IPS DF 4.7 (cell line): Measurements from ENCODE around the gene LAMA3.

Experiments used
- DNase-seq: peaks from one replicate; pipeline ENCODE4 v3.0.0-alpha.2; 2013; ENCODE audit warnings: low spot score; ENCODE audit errors: extremely low read depth

The LAMA3 gene

DNA sequence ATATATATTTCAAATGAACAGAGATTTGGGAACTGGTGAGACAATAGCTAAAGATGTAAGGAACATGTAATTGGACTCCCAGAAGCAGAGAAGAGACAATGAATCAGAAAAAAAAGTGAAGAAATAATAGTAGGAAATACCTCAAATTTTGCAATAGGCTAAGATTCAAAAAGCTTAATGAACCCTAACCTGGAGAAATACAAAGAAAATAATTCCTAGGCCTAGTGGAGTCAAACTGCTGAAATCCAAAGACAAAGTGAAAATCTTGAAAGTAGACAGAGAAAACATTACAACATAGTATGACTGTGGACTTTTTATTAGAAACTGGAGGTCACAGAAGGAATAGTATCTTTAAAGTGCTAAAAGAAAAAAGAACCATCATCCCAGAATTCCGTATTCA lies 76.7 kb downstream of the LAMA3 start:
- no peak for DNase-seq

DNA sequence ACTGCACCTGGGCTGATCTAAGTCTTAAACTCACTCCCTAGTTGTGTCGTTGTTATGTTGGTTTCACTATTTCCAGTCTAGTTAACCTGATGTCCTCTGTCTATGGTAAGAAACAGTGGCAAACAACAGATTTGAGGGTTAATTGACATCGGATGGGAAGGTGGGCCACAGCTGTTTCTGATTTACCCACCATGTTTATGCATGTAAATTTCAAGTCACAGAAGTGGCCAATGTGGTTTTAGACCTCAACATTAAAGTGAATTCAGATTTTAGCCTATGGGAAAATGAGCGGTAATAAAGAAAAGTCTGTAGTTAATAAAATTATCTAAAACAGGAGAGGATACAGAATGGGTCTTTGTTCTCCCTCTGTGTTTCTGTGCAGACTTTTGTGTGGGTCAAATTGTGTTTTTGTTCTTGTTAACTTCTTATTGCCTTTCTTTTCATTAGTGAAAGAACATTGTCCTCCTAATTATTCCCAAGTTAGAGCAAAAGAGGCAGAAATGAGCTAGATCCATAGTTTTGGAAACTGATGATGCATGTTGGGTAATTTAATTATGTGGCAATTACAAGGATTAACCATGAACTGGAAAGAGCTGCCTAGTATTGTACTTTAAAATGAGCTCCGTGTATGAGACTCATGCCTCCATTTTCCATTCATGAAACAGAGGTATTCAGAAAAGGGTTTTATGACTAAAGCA lies 83.2 kb downstream of the LAMA3 start:
- DNase-seq = no peak

DNA sequence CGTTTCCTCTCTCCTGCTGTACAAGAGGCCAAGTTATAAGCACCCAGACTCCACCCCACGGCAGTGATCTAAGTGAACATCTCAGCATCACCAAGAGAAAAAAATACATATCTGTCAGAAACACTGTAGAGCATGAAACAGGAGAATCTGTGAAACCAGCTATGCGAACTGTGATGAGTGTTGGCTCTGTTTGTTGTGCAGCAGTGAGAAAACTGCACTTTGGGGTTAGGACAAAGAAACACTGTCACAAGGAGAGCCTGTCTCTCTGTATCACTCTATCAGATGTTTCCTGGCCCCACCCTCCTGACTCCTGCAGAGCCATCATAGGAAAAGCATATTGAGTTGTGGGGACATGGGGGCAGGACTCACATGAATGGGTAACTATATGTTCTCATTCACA lies 87.1 kb downstream of the LAMA3 start:
- DNase-seq = no peak

DNA sequence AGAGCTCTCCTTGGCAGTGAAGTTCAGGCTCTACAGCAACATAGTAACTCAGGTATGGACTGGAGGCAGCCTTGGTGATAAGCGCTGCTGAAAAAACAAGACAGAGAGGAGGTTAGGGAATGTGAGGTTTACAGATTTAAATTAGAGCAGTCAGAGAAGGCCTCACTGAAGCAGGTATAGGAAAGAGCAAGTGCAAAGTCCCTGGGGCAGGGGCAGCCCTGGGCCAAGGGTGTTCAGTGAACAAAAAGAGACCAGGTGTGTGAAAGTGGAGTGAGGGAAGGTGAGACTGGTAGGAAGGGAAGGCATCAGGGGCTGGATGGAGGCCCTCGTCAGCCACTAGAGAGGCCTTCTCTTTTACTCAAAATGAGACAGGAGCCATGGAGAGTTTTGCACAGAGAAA lies 89.6 kb downstream of the LAMA3 start:
- DNase-seq = no peak

DNA sequence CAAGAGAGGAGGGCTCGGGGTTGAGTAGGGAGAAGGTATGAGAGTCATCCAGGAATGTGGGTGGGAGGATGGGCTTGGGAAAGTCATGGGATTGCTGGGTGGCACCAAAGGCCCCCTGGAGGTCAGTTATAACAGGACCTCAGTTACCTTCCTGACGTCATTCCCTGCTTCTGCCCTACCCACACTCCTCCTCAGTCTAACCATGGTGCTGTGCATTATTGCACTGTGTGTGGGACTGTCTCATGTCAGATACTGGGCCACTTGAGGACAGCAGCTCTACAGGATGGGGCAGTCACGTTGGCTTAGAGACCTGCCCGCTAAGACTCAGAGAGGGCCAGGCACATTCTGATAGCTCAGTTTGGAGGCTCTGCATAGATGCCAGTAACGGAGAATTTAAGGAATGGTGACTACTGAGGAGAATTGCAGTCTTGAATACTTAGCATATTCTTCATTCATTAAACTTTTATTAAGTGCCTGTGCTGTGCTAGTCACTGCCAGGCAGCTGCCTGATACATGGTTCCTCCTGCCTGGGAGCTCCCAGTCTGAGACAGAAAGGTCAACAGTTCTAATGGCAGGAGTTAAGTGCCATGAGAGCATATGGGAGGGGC lies 90.5 kb downstream of the LAMA3 start:
- DNase-seq = no peak

DNA sequence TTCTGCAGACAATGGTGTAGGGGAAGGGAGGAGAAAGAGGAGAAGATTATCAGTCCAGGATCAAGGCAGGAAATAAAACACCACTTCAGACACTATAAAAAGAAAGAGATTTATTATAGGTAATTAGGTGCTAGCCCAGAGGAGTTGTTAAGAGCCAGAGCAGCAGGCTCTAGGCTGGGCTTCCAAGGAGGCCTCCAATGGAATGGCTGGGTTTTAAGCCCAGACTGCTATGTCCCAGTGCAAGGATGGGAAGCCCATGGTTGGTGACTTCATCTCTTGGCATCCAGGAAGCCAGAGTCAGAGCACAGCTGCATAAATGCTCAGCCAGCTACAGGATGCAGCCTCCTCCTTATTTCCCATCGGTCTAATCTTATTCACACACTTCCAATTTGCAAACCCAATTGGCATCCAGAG lies 95.6 kb downstream of the LAMA3 start:
- DNase-seq = no peak

DNA sequence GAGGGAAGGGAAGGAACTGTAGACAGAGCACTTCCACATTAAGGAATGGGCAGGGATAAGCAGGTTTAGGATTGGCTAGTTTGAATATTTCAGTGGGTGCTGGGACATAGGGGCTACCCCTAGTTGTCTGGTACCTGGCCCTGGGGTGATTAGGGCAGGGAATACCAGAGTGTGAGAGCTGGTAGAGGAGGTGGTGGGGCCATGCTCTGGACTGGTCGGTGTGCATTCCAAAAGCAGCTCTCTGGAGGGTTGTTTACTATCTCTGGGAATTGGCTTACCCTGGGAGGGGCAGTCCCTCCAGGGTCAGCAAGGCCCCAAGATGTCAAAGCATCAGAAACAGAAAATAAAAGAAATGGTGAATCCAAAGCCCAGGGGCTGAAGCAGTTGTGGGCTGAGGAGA lies 103.8 kb downstream of the LAMA3 start:
- no peak for DNase-seq

DNA sequence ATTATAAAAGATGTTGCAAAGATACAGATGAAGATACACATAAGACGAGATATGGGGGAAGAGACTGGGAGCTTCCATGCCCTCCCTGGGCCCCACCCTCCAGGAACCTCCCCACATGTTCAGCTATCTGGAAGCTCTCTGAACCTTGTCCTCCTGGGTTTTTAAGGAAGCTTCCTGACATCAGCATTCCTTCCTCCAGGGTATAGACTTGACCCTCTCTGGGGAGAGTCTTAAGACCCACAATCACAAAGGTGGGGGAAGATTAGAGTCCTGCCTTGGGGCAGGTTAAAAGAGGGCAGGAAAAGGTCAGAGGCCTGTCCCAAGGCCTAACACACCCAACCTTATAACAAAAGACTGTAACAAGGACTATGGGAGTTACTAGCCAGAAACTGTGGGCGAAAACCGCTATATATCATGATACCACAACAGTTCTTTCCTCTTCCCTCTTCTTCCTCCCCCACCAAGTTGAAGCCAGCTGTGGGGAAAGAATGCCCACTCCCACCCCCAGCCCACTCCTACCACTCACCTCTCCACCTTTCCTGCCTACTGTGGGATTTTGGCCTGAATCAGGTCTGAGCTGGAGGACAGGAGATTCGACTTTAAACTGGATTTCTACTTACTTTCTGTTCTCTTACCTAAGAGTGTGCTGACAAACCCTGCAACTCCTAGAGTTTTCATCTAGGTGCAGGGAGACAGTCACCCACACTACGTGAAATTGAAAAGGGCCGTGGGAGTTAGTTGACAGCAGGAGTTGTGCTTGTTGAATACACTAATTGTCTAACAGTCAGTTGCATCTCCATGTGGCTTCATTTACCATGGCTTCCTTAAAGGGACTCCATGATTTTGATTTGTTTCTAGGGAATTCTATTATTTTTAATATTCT lies 105.0 kb downstream of the LAMA3 start:
- no peak for DNase-seq

DNA sequence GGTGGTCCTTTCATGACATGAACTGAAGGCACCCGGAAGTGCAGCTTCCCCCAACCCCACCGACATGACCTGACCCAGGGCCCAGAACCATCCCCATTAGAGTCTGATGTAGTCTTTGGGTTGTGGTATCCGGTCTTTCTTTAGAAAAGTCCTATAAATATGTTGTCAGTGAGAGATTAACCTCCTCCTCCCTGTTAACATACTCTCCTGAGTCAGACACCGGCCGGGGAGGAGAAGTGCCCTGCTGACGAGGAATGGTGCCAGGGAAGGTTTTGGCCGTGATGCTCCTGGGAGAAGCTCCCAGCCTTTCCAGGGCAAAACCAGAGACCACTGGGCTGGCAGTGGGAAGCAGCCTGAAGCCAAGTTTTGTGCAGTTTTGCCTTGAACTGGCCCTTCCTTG lies 109.0 kb downstream of the LAMA3 start:
- DNase-seq = no peak

DNA sequence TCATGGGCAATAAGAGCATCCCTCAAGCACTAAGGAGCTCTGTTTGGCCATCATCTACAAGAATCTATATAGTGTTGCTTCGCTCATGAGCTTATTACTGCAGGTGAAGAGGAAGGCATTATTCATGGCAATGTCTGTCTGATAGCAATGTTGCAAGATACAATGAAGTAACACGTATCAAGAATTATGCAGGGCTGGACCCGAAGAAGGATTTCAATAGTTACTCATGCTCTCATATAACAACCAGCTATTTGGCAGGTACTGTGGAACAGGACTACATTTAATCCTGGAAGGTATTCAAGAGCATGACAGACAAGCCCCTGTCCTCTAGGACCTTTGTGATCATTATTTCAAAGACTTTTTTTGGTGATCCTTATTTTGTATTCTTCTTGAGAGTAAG lies 109.6 kb downstream of the LAMA3 start:
- DNase-seq = no peak

DNA sequence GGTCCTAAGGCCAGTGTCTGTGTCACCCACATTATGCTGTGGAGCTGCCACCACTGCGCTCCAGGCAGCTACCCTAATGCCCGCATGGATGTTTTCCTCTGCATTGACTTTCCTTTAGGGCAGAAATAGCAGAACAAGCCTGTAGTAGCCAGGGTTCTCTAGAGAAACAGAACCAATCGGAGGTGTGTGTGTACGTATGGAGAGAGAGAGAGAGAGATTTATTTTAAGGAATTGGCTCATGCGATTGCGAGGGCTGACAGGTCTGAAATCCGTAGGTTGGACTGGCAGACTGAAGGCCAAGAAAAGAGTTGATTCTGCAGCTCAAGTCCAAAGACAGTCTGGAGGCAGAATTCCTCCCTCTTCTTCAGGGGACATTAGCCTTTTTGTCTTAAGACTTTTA lies 110.3 kb downstream of the LAMA3 start:
- no peak for DNase-seq

DNA sequence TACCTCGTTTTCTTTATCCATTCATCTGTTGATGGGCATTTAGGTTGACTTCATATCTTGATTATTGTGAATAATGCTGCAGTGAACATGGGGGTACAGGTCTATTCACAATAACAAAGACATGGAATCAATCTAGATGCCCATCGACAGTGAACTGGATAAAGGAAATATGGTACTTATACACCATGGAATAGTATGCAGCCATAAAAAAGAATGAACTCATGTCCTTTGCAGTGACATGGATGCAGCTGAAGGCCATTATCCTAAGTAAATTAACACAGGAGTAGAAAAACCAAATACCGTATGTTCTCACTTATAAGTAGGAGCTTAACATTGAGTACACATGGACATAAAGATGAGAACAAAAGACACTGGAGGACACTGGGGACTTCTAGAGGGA lies 111.6 kb downstream of the LAMA3 start:
- no peak for DNase-seq

DNA sequence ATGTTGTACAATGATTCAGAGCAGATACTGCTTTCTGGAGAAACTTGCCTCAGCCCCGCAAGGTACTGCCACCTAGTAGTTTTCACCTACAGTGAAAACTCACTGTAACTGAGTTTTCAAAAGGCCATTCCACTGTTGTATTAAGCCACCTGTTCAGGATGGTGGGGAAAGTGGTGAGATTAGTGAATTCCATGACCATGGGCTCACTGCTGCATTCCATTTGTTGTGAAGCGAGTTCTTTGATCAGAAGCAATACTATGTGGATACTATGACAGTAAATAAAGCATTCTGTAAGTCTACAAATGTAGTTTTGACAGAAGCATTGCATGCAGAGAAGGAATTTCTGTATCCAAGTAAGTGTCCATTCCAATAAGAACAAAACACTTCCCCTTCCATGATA lies 113.6 kb downstream of the LAMA3 start:
- no peak for DNase-seq

DNA sequence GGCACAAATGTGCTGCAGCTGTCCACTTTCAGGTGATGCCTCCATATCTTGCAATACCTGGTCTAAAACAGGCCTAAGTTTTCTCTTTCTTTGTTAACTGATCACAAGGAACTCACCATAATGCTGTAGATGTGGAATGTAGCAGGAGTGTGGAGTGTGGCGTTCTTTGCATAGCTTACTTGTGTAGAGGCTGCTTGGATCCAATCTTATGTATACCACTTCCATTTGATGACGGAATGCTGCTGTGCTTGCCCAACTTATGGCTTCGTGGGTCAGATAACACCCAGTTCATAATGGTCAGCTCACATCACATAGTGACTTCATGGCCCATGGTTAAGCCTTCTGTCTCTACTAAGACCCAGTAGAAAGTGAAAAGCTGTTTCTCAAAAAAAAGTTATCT lies 114.5 kb downstream of the LAMA3 start:
- DNase-seq = no peak

DNA sequence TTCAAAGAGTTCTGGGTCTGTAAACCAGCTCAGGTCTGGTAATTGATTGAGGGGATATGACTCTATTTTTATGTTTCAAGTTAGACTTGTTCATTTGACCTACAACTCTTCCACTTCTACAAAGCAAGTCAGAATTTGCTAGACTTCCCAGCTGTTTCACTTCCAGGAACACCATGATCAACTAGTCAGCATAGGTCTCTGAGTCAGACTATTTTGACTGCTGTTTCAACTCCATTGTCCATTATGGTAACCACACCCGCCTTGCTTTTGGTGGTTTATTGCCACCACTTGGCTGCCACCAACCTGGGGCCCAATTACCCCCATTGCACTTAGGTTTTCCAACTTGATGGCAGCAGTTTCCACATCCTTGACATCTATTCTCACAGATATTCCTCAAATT lies 116.6 kb downstream of the LAMA3 start:
- no peak for DNase-seq

DNA sequence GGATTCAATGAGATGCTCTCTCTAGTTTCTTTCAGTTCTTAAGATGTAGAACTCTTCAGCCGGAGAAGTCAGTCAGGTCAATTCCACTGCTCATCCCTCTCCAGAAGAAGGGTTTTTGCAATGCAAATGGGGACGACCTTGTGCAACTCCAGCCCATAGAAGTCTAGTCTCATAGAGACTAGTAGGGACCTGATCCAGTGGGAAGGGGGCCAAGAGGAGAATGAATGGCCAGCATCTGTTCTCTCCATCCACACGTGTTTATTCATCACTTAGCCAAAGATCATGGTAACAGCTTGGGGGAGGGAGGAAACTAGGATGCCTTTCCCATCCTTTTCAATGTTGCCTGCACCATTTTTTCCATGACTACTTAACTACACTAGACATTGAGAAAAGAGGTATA lies 120.2 kb downstream of the LAMA3 start:
- no peak for DNase-seq

DNA sequence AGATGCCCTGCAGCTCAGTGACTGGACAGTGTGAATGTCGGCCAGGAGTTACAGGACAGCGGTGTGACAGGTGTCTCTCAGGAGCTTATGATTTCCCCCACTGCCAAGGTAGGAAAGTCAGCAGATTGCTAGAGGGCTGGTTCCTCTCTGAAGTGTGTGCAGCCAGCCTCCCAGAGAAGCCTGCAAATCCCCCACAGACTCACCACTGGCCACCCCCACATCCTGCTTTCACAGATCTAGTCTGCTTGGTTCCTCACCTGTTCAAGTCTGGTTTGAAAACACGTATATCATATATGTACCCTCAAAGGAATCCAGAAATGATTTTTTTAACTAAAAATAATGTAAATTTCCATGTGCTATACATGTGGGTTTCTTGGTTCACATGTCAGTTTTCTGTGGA lies 121.1 kb downstream of the LAMA3 start:
- DNase-seq = no peak

DNA sequence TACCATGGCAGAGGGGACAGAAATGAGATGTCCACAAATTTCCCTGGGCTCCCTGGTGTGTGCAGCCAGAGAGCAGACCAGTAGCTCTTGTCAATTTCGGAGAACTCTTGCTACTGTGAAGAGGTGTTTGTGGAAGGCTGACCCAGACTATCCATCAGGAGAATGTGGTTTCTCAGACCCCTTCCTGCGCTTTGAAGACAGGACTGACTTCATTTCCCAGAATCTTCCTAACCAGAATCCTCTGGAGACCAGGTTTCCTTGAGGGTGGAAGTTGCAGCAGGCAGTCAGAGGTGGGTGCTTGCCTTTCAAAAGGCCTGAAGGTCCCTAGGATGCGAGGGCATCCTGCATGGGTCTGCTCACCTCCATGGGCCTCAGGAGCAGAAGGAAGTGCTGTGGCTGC lies 121.9 kb downstream of the LAMA3 start:
- DNase-seq = no peak

DNA sequence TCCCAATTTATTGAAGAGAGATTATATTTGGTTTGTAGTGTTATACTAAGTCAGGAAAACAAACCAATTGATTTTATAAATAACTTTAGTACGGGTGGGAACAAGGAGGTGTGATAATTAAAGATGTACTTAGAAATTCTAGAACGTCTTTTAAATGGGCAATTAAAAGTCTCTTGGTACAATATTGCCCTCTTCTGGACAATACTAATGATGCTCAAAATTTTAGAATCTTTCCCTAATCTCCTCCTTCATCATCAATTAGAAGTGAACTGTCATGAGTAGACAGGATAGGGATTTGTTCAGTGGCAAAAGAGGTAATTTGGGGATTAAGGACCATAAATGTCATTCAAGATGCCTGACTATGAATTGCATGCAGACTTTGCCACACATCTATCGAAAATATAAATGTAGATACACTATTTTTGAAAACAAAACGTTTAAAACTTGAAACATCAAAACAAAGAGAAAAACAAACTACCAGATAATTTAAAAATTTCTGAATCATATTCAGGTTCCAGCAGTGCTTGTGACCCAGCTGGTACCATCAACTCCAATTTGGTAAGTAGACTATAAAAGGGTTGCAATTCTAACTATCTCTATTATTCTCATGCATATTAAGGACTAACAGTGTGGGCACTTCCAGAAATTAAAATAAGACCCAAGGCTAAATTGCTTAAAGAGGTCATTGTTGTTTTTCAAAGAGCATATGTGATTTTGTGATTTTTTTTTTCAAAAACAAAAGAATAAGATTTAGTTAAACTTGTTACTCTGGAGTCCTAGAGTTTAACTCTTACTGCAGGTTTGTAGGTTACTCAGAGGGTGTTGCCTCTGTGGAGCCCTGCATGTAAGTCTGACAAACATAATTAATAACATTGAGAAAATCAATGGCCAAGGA lies 123.5 kb downstream of the LAMA3 start:
- DNase-seq = no peak

DNA sequence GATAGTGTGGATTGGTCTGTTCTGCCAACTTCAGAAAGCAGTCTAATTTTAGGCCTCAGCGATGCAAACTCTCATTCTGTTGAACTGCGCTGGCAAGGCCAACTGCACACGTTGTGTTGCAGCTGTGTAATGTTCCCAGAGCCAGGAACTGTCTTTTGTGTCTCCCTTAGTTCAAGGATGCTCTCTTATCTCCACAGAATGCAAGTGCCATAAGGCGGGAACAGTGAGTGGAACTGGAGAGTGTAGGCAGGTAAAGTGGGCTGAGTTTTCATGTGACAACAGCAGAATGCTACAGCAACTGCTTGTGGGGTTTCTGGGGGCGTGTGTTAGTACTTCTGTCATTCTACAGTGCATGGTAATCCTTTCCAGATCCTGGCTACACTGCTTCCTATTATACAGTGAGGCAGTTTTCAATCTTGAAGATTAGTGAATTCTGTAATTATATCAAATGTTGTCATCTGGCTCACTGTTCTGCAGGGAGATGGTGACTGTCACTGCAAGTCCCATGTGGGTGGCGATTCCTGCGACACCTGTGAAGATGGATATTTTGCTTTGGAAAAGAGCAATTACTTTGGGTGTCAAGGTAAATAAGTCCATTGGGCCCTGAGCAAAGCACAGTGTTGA lies 125.8 kb downstream of the LAMA3 start:
- no peak for DNase-seq

DNA sequence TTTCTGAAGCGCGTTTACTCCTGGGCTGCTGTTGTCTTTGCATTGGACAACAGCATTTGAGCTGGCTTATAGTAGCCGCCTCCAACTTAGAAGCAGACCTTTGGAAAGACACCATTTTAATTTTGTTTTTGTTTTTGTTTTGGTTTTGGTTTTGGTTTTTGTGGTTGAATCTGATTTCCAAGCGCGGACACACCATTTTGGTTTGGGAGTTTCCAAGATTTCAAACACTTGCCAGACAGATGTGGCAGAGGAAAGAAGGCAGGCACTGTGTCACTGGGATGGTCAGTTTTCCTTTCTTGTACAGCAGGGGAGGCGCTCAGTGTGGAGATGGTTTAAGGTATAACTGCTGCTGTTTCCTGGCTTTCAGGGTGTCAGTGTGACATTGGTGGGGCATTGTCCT lies 126.8 kb downstream of the LAMA3 start:
- DNase-seq = no peak
